ENCODE results near the gene HSD17B2. TPM values are rescaled to one million over a fixed set of nuclear protein-coding genes. Genes with fewer than 3 reads are reported as not detected.

Gene HSD17B2
- total and polyA plus RNA-seq, 2 of the 4 experiments (the other 2 are of a cell fraction): 0.12 to 0.18 TPM

DNA sequence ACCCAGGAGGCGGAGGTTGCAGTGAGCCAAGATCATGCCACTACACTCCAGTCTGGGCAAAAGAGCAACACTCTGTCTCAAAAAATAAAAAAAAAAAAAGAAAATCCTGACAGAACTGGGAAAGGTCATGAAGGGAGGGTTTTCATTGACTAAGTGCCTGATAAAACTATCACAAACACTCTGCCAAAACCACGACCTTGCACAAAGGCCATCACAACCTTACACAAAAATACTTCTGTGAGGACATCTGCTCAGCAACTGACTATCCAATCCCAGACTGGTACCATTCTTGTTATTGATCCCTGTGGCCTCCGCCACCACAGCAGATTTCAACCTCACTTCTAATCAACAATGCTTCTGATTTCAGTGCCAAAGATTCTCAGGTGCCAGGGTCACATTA lies 94.8 kb downstream of the HSD17B2 start:
- Histone ChIP-seq H3K36me3 (ENCODE audit: control insufficient read depth, insufficient read depth, low read length) (no peaks in the 10 kb centered on the region), H3K14ac (replicated peaks; ENCODE audit: low read depth, low read length) (no peak overlapping the region), H3K4me2 (ENCODE audit: low read depth, low read length) (no peak overlapping the region), H3K4ac (ENCODE audit: low read depth, low read length) (no peak overlapping the region), H3K4me3 (ENCODE audit: insufficient read depth, low read depth, low read length) (no peak overlapping the region), H3K79me1 (ENCODE audit: low read depth in 1 of 2, low read length in 2 of 2) (no peaks in the 10 kb centered on the region), H2AK9ac (replicated peaks; ENCODE audit: low read depth, low read length, poor library complexity) (no peak overlapping the region), H3K27ac (ENCODE audit: insufficient read depth, low read length) (no peak overlapping the region), H4K20me1 (ENCODE audit: insufficient read depth, low read length) (no peaks in the 10 kb centered on the region), H3K23ac (ENCODE audit: low read depth, low read length) (no peak overlapping the region), H2BK5ac (ENCODE audit: low read depth, low read length, poor library complexity, severe bottlenecking) (no peak overlapping the region), H3K56ac (ENCODE audit: extremely low read depth, insufficient read depth, low read length) (no peak overlapping the region), H2AK5ac (ENCODE audit: low read depth, low read length) (no peak overlapping the region), H4K8ac (ENCODE audit: low read depth in 2 of 2, low read length in 2 of 2) (no peak overlapping the region), H2AFZ (replicated peaks; ENCODE audit: low read length, poor library complexity) (no peak overlapping the region), H4K91ac (ENCODE audit: insufficient read depth, low read depth, low read length) (no peak overlapping the region), H3K9me1 (ENCODE audit: insufficient read depth, low read length) (no peaks in the 10 kb centered on the region), H2BK15ac (ENCODE audit: low read depth, low read length) (no peak overlapping the region), H3K4me1 (ENCODE audit: control insufficient read depth, insufficient read depth, low read length) (no peaks in the 10 kb centered on the region), H2BK120ac (ENCODE audit: low read depth, low read length) (no peak overlapping the region), H3K27me3 (ENCODE audit: control insufficient read depth, insufficient read depth, low read length) (no peaks in the 10 kb centered on the region), H4K5ac (ENCODE audit: low read depth, low read length) (no peak overlapping the region), H3K9ac (ENCODE audit: low read depth, low read length) (no peak overlapping the region), H3K9me3 (ENCODE audit: control insufficient read depth, insufficient read depth, low read length) (no peaks in the 10 kb centered on the region), H3K18ac (ENCODE audit: low read depth, low read length) (no peak overlapping the region), H2BK20ac (ENCODE audit: low read depth, low read length) (no peak overlapping the region)
- ChIA-PET POLR2A (ENCODE audit: unreplicated experiment) (no interaction called here), CTCF (no interaction called here)
- no TSS peak for BruUV-seq (replicated peaks)
- dilution Hi-C loops (cut with HindIII; ENCODE audit: low sequenced_read_pairs, unreplicated experiment): no loop called here
- in situ Hi-C loops (cut with MboI; ENCODE audit: low sequenced_read_pairs): no loop called here
- DNase-seq: no peak
- intact Hi-C loops (cut with micrococcal nuclease): no loop called here
- no peak for ATAC-seq (ENCODE audit: low read depth)
- TF ChIP-seq RCOR1 (IDR thresholded peaks at IDR 0.05; ENCODE audit: insufficient replicate concordance, low read length) (no peak), CEBPB (IDR thresholded peaks at IDR 0.05; ENCODE audit: low read depth, low read length) (no peak), RAD21 (IDR thresholded peaks at IDR 0.05; ENCODE audit: low read length) (no peak), NFE2L2 (IDR thresholded peaks at IDR 0.05; ENCODE audit: low read depth, low read length) (no peak), RFX5 (IDR thresholded peaks at IDR 0.05; ENCODE audit: low read depth, low read length) (no peak)
- no CpG with 5 or more reads among the region's 3 CpGs for WGBS, 2 experiments (ENCODE audit: extremely low coverage in 2 of 2, insufficient read length in 1 of 2)

All from IMR-90 (cell line).